Occipital lobe (tissue), 2 donors: ENCODE measurements around the gene CLDN12. TPM values are rescaled to one million over a fixed set of nuclear protein-coding genes. Genes with fewer than 3 reads are reported as not detected.

Source experiments
- DNase-seq: peaks from one replicate; lab custom pipeline; 2025; lab: John Stamatoyannopoulos, UW
- total RNA-seq: library from RNA; depleted of rRNA; stranded (reverse); fragments of >200 nt; gene quantifications from one replicate; pipeline ENCODE4 v1.2.3, GENCODE V29; 2014

Gene CLDN12
- 60.8 TPM for total RNA-seq

DNA sequence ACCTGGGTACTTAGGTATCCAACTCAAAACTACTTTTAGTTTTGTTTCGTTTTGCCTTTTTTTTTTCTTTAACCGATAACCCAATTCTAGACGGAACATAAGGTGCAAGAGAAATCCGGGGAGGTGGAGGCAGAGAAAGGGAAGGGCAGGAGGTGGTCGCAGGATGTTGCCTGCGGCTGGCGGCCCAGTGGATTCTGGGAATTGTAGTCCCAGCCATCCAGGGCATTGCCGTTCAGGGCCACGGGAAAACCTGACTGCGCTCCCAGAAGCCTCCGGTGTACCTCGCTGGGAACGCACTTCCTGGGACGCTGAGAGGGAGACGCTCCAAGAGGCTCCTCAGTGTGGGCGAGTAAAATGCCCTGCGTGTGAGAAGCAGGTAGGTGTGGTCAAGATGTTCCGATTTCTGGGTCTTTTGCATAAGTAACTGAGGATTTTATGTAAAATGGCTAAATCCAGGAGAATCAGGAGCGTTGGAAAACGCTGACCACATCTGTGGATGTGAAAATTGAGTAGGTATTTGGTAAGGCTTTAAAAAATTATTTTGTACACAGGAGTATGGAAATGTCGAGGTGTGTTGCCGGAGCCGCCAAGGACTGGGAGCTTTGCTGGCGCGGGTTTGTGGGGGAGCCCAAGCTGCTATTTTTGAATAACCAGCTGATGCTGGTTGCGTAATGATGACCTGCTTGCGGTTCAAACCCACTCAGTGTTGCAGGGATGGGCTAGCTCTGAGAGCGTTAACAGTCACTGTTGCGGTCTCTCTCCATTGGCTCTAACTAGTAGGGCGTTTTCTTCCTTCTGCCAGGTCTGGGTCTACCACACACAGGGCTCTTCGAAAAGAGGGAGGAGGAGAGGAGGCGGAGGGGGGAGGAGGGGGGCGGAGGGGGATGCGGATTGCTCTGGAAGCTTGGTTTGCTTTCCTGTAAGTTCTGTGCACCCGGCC, at the start of gene CLDN12:
Gene CLDN12 (plus strand): TSS at position 288 of the 940 bp plus-strand sequence. CDS start 9,216 bp downstream, outside the sequence.
- DNase-seq = peak; percentile 82

DNA sequence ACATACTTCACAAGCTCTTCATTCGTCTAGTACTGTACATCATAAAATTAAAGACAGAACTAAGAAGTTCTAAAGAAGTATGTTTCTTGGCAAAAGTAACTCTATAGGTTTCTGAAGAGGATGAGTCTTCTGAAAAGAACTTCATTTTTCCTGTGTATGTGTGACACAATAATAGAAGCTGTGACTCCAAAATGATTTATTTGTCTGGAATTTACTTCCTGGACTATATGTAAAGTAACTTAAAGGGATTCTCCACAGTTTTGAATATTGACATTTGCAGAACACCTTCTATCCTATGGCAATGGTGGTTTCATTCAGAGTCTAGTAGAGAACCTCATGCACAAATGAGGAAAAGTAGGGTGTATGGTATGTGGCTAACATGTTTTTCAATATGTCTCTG, 19.8 kb upstream of the CLDN12 start:
- no peak for DNase-seq

- no peak for DNase-seq
Measured at GRCh38 chr7:90383861-90384260, 19.4 kb upstream of the CLDN12 start.

DNA sequence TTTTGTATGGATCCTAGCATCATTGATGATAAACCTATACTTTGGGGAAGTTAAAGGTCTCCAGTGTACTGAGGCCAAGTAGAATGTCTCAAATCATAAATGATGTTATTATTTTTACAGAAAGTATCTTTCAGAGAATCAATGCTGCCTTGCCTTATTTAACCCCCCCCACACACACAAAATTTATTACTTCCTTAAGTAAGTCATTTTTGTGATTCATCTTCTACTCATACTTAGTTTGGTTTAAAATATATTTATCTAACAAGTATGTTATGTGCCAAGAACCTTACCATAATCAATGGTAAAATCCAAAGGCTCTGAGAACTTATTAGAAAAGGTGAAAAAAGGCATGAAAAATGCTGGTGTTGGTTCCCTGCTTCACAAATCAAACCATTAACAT, 18.8 kb upstream of the CLDN12 start:
- no peak for DNase-seq

GRCh38 chr7:90387470-90388240, 15.6 kb upstream of the CLDN12 start:
- DNase-seq = no peak

DNA sequence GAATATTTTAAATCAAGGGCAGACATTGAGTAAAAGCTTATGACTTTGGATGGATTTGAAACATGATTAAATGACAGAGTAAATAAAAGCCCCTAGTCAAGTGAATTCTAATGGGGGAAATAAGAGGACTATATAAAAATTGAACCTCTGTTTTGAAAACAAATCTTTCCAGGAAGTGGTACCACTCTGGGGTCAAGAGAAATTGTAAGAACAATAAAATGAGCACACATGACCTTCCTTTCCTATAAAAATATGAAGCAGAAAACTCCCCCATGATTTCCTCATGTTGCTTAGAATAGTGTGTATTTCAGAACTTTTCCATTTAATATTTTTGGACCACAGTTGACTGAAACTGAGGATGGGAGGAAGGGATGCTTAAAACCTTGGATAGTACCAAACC, 12.3 kb upstream of the CLDN12 start:
- DNase-seq = no peak

DNA sequence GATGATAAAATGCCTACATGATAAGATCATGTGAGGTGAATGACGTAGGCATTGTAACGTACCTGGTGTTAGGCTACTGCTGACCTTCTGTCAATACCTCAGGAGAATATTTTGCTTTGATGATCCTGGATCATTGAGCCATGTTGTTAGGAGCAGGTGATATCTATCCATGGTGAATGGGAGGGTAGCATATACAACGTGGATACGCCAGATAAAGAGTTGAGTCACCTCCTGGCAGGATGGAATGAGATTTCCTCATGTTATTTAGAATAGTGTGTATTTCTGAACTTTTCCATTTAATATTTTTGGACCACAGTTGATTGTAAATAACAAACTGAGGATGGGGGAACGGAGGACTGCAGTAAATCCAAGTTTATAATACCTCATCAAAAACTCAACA, 11.8 kb upstream of the CLDN12 start:
- DNase-seq = no peak

DNA sequence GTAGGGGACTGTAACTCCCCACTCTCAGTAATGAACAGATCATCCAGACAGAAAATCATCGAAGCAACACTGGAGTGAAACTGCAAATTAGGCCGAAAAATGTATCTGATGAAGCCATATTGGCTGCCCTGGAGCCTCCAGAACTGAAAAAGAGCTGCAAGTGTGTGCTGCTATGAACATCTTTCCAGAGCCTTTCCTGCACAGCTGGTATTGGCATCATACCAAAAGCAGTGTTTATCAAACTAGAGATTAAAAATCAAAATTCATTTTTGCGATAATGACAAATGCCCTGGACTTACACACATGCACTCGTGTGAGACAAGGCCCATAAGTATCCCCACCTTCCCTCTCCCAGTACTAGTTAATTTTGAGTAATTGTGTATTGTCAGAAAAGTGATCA, 6.8 kb upstream of the CLDN12 start:
- DNase-seq = no peak

GRCh38 chr7:90401989-90402388, 1.3 kb upstream of the CLDN12 start:
- DNase-seq = no peak

GRCh38 chr7:90402785-90403173, 482 bp upstream of the CLDN12 start:
- no peak for DNase-seq

DNA sequence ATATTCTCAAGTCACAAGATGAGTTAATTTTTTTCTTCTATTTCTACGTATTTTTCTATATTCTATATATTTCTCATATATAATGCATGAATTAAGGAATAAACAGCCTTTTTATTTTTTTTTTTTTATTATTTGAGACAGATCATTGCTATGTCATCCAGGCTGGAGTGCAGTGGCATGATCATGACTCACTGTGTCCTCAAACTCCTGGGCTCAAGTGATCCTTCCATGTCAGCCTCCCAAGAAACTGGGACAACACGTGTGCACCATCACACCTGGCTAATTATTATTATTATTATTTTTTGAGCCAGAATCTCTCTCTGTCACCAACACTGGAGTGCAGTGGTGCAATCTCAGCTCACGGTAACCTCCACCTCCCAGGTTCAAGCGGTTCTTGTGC, 1.5 kb downstream of the CLDN12 start:
- DNase-seq = no peak

- no peak for DNase-seq
Measured at GRCh38 chr7:90407484-90407821, 4.2 kb downstream of the CLDN12 start.

DNA sequence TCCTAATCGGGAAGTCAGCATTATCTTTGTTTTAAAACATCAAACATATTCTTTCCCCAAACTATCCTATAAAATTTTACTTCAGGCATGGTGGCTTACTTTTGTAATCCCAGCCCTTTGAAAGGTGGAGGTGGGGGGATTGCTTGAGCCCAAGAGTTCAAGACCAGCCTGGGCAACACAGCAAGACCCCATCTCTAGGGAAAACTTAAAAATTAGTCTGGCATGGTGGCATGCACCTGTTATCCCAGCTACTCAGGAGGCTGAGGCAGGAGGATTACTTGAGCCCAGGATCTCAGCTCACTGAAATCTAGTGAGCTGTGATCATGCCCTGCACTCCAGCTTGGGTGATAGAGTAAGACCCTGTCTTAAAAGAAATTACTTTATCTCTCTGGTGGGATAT, 4.9 kb downstream of the CLDN12 start:
- DNase-seq = no peak

DNA sequence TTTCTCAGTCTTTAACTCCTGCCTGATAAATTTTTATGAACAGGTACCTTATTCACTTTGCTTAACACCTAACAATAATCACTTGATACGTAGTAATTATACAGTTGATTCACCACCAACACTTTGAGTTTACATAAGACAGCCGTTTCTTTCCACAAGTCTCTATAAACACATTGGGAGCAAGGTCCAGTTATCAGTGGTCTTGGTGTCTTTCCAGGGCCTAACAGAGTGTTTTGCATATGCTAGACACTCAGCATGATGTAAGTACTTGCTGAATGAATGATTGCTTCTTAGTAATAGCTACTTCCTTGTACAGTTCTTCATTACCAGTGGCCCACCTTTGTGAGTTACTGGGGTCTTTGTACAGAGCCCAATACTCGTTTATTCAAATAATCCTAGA, 6.4 kb downstream of the CLDN12 start:
- DNase-seq = no peak

- no peak for DNase-seq
Measured at GRCh38 chr7:90411510-90411909, 8.2 kb downstream of the CLDN12 start.

DNA sequence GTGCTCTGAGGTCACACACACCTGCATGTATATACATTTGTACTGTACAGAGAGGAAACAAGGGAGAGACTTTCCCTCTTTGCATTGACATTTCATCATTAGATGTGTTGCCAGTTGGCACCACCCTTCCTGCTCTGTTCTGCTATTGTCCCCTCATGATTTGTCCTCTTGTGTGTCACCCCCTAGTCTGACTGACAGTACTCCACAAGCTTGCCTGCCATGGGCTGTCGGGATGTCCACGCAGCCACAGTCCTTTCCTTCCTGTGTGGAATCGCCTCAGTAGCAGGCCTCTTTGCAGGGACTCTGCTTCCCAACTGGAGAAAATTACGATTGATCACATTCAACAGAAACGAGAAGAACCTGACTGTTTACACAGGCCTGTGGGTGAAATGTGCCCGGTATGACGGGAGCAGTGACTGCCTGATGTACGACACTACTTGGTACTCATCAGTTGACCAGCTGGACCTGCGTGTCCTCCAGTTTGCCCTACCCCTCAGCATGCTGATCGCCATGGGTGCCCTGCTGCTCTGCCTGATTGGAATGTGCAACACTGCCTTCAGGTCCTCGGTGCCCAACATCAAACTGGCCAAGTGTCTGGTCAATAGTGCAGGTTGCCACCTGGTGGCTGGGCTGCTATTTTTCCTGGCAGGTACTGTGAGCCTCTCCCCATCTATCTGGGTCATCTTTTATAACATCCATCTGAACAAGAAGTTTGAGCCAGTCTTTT, 9.4 kb downstream of the CLDN12 start:
- DNase-seq = no peak

GRCh38 chr7:90413185-90413528, 9.9 kb downstream of the CLDN12 start:
- no peak for DNase-seq

DNA sequence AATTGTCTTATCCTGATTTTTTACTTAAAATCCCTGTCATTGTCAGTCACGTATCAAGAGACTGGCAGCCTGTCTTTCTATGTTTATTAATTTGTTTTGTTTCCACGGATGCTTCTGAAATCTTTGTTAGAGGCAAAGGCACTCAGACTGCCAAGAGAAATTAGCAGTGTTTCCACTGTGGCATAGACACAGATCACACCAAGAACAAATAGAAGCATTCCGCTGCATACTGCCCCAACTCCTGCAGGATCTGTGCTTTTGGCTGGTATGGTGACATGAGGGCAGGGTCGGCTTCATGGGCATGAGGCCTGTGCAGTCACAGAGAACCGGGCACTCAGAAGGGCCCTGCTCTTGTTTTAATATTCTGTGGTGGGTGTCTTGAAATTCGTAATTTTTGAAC, 18.4 kb downstream of the CLDN12 start:
- no peak for DNase-seq

- DNase-seq = no peak
Measured at GRCh38 chr7:90424720-90425119, 21.5 kb downstream of the CLDN12 start.

- no peak for DNase-seq
Measured at GRCh38 chr7:90425376-90425775, 22.1 kb downstream of the CLDN12 start.

DNA sequence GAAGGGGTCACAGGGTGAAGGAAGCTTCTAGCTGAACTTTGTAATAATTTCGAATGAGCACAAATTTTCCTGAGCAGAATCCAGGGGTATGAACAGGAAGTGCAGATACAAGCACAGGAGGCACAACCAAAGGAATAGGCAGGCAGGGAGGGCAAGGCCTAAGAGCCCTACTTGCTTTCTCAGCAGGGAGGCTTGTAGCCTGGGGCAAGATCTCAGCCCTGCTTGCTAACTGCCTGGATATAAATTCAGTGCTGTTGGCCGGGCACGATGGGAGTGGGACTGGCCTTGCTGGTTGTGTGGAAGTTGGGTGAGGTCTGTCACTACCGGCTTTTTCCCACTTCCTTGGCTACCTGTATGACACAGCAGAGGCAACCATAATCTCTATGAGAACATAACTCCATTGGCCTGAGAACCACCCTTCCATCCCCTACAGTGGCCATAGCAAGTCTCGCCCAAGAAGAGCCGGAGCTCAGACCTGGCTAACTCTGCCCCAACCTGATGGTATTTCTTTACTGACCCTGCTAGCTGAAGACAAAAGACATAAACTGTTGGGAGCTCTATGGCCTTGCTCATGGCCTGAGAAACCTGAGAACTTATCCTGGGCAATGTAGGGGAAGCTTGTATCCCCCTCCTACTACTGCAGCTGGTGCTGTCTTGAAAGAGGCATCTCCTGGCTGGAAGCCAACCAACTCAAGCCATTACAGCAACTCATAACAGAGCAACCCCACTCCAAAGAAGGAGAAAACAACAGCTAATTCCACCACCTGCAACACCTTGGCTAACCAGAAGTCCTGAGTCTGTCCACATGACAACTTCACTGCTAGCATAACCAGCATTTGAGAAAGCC, 27.6 kb downstream of the CLDN12 start:
- no peak for DNase-seq
